ENCODE data around the gene NPAS3. TPM values are rescaled to one million over a fixed set of nuclear protein-coding genes. Genes with fewer than 3 reads are reported as not detected.

Gene NPAS3
- total RNA-seq, 6 experiments from 2014 or later = 0.11 to 0.83 (median 0.21) TPM; not detected in 2

DNA sequence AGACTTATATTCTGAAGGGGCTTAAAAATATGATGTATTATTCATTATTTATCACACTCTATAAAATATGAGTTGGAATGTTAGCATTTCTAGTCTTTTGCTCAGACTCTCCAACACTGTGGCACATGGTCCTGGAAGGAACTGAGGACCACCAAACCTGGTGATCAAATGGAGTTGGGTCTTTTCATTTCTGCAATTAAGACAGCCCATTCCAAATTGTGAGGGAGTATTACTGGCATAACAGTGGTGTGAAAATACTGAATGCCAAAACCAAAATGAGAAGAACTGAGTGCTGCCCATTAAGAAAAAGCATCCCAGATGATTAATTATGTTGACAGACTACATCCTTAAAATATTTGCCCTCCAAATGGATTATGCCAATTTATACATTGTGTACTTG is 90.8 kb downstream of the NPAS3 start:
- H3K4me1 ChIP-seq = no peaks in the 10 kb centered on the region
- H3K9me3 ChIP-seq = no peaks in the 10 kb centered on the region
- DNase-seq (no peak), ATAC-seq (no peak)
- no peaks in the 10 kb centered on the region for H3K36me3 ChIP-seq
- TF ChIP-seq, protein P1, sequence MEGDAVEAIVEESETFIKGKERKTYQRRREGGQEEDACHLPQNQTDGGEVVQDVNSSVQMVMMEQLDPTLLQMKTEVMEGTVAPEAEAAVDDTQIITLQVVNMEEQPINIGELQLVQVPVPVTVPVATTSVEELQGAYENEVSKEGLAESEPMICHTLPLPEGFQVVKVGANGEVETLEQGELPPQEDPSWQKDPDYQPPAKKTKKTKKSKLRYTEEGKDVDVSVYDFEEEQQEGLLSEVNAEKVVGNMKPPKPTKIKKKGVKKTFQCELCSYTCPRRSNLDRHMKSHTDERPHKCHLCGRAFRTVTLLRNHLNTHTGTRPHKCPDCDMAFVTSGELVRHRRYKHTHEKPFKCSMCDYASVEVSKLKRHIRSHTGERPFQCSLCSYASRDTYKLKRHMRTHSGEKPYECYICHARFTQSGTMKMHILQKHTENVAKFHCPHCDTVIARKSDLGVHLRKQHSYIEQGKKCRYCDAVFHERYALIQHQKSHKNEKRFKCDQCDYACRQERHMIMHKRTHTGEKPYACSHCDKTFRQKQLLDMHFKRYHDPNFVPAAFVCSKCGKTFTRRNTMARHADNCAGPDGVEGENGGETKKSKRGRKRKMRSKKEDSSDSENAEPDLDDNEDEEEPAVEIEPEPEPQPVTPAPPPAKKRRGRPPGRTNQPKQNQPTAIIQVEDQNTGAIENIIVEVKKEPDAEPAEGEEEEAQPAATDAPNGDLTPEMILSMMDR (IDR thresholded peaks at IDR 0.05) = no peak
- no peak for TF ChIP-seq POLR2A (IDR thresholded peaks at IDR 0.05)
- no peaks in the 10 kb centered on the region for H3K27me3 ChIP-seq
- no peak overlapping the region for H3K4me3 ChIP-seq
- intact Hi-C loops (cut with DNase I) = no loop called here
- no peak overlapping the region for H3K27ac ChIP-seq

DNA sequence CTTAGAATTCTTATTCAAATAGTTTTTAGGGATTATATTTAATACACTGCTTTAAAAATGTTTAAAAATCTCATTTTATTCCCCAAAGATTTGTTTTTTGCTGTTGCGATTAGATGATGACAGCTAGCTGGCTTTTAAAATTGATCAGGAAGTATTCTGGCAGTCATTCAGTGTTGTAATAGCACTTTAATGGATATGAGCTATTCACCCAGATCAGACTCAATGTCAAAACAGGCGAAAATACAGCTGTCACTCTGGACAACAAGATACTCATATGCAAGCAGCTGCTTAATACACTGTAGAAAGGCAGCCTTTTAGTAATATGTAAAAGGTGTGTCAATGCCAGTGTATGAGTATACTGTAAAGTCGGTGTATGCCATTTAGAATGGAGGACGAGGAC is 91.7 kb downstream of the NPAS3 start:
- Histone ChIP-seq H3K27me3 (no peaks in the 10 kb centered on the region), H3K4me1 (no peaks in the 10 kb centered on the region), H3K9me3 (no peaks in the 10 kb centered on the region), H3K4me3 (no peak overlapping the region), H3K36me3 (no peaks in the 10 kb centered on the region), H3K27ac (no peak overlapping the region)
- 60% methylated on average over 4 of the region's 4 CpGs for WGBS (ENCODE audit: insufficient coverage, low coverage, low lambda C conversion rate, missing lambda C conversion rate)
- DNase-seq (no peak), ATAC-seq (no peak)
- intact Hi-C loops (cut with DNase I) = no loop called here
- TF ChIP-seq, protein P1 (IDR thresholded peaks at IDR 0.05) = no peak
- TF ChIP-seq POLR2A (IDR thresholded peaks at IDR 0.05) = no peak

DNA sequence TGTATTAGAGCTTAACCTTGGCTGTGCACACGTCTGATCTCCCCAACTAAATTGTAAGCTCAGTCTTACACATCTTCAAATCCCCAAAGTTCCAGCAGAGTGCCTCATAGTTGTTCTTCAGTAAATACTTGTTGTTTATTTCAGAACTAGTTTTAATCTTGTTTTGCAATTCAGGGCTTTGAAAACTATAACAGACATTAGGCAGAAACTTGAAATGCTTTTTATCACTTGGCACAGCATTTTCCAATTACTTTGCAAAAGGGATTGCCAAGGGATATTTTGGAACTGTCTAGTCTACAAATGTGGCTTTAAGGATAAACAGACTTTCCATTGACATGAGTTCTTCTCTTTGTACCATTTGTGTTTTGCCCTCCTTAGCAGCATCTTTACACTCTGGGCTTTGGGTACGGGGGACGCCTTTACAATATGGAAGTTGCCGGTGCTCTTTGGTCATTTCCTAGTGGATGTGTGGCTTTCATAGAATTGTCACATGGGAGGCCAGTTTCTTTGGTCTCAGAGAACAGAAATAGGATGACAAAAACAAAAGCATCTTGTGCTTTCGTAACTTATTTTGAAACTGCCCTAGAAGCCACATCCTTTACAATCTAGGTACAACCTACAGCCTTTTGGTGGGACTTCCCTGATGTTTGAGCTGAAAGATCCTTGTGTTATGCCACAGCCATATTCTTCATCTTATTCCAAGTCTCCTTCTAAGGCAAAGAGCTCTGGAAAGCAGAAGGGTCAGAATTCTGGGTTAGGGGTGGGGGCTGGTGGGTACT is 96.9 kb downstream of the NPAS3 start:
- Histone ChIP-seq H3K36me3 (no peaks in the 10 kb centered on the region), H3K4me1 (no peaks in the 10 kb centered on the region), H3K9me3 (no peaks in the 10 kb centered on the region), H3K27ac (no peak overlapping the region), H3K4me3 (no peak overlapping the region), H3K27me3 (no peaks in the 10 kb centered on the region)
- ATAC-seq (no peak), DNase-seq (no peak)
- no peak for TF ChIP-seq POLR2A (IDR thresholded peaks at IDR 0.05)
- TF ChIP-seq, protein P1 (IDR thresholded peaks at IDR 0.05) = no peak
- intact Hi-C loops (cut with DNase I) = no loop called here
- WGBS (ENCODE audit: insufficient coverage, low coverage, low lambda C conversion rate, missing lambda C conversion rate) = 66% methylated on average over 5 of the region's 5 CpGs

DNA sequence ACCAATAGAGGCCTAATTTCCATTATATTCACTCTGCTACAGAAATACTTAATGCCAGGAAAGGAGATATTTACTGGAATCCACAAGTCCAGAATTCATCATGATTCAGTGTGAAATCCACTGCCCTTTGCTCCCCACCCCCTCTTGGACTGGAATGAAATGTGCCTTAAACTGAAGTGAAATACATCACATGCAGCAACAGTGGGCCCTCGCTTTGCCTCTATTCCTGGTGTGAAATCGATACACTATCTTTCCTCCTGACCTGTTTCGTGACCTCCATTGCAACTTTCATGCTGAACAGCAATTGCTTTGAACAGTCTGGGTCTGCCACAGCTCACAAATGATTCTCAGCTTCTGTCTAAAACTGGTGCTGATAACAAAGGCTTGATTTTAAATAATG is 100.6 kb downstream of the NPAS3 start:
- Histone ChIP-seq H3K36me3 (no peaks in the 10 kb centered on the region), H3K27ac (no peak overlapping the region), H3K4me1 (no peaks in the 10 kb centered on the region), H3K4me3 (no peak overlapping the region), H3K27me3 (no peaks in the 10 kb centered on the region), H3K9me3 (no peaks in the 10 kb centered on the region)
- TF ChIP-seq POLR2A (IDR thresholded peaks at IDR 0.05) = no peak
- TF ChIP-seq, protein P1 (IDR thresholded peaks at IDR 0.05) = no peak
- DNase-seq (peak in 1 of 3 donors; percentile 23), ATAC-seq (peak in 1 of 4 donors; percentile 71)
- intact Hi-C loops (cut with DNase I) = no loop called here
- 34% methylated on average over 3 of the region's 3 CpGs for WGBS (ENCODE audit: insufficient coverage, low coverage, low lambda C conversion rate, missing lambda C conversion rate)
